B cell (primary cell): ENCODE data around the gene CREM. TPM values are rescaled to one million over a fixed set of nuclear protein-coding genes. Genes with fewer than 3 reads are reported as not detected.

Experiments used
- ATAC-seq: fragments of 200-7000 bp; cut with Tn5 transposase; one replicate; pipeline ENCODE4 v1.10.0; 2021; ENCODE audit warnings: low read depth, mild to moderate bottlenecking, moderate number of reproducible peaks, moderate library complexity
- CTCF ChIA-PET: fragments of 350-600 bp; sonication (Branson Sonifier 250); formaldehyde crosslinking; loops from one replicate; lab custom pipeline; 2021; ENCODE audit warnings: antibody characterized with exemption, inconsistent platforms; lab: Charles Lee
- POLR2A ChIA-PET: fragments of 350-600 bp; sonication (Branson Sonifier 250); formaldehyde crosslinking; loops from one replicate; lab custom pipeline; 2021; ENCODE audit warnings: antibody characterized with exemption; lab: Charles Lee
- DNase-seq: peaks from one replicate; pipeline ENCODE4 v3.0.0; 2013
- H2AFZ ChIP-seq: 2 replicates; pipeline ENCODE4 v1.6.1; 2012; ENCODE audit warnings: mild to moderate bottlenecking, low read depth, low read length; ENCODE audit not compliant: insufficient read depth, poor library complexity, severe bottlenecking
- H3K27ac ChIP-seq, 2 donors: 1 replicate in 1 of 2; 2 replicates in 1 of 2; pipeline ENCODE4 v1.5.1; 2012 to 2013; ENCODE audit warnings: low read length in 2 of 2, mild to moderate bottlenecking in 2 of 2, moderate library complexity in 1 of 2
- H3K27me3 ChIP-seq, 4 experiments: fragments of 200-600 bp in 1 of 4; sonication (generic) in 1 of 4; replicated peaks in 1 of 4; 1 replicate in 2 of 4; 2 replicates in 2 of 4; pipeline versions ENCODE4 v1.6.1 to v1.7.0; 2013 to 2016; ENCODE audit warnings: low read length in 3 of 4, mild to moderate bottlenecking in 2 of 4, mixed read lengths in 1 of 4, moderate library complexity in 1 of 4; ENCODE audit not compliant: insufficient read depth in 4 of 4, control insufficient read depth in 3 of 4; ENCODE audit errors: control extremely low read depth in 1 of 4
- H3K36me3 ChIP-seq, 2 experiments: replicated peaks in 1 of 2; 1 replicate in 1 of 2; 2 replicates in 1 of 2; pipeline versions ENCODE4 v1.6.1 to v1.7.1; 2013; ENCODE audit warnings: low read length in 1 of 2; ENCODE audit not compliant: insufficient read depth in 2 of 2, control insufficient read depth in 1 of 2; ENCODE audit errors: control extremely low read depth in 1 of 2, extremely low read depth in 1 of 2
- H3K4me1 ChIP-seq, 2 donors: fragments of 200-600 bp in 1 of 2; sonication (generic) in 1 of 2; 1 replicate in 1 of 2; 2 replicates in 1 of 2; pipeline versions ENCODE4 v1.5.1 to v1.6.1; 2013 to 2017; ENCODE audit warnings: low read length in 2 of 2; ENCODE audit not compliant: control insufficient read depth in 2 of 2, insufficient read depth in 2 of 2
- H3K4me2 ChIP-seq: replicated peaks from 2 replicates; pipeline ENCODE3; 2012; ENCODE audit warnings: mild to moderate bottlenecking, low read depth, low read length; ENCODE audit not compliant: poor library complexity, severe bottlenecking
- H3K4me3 ChIP-seq, 5 experiments: fragments of 200-600 bp in 1 of 5; sonication (generic) in 1 of 5; 1 replicate in 3 of 5; 2 replicates in 2 of 5; pipeline versions ENCODE4 v1.5.1 to v1.7.0; 2011 to 2016; ENCODE audit warnings: low read length in 4 of 5, mild to moderate bottlenecking in 4 of 5, low read depth in 2 of 5, control low read depth in 1 of 5, moderate library complexity in 1 of 5; ENCODE audit not compliant: insufficient read depth in 1 of 5; ENCODE audit errors: control extremely low read depth in 1 of 5, extremely low read depth in 1 of 5
- H3K79me2 ChIP-seq: fragments of 200-600 bp; sonication (generic); one replicate; pipeline ENCODE4 v1.6.0; 2016; ENCODE audit warnings: low read length; ENCODE audit not compliant: control insufficient read depth, insufficient read depth
- H3K9ac ChIP-seq: fragments of 200-600 bp; sonication (generic); 2 replicates; pipeline ENCODE4 v1.6.1; 2017; ENCODE audit warnings: mild to moderate bottlenecking, low read length, moderate library complexity
- H3K9me3 ChIP-seq, 3 donors: one replicate each; pipeline versions ENCODE4 v1.6.1 to v1.7.1; 2013; ENCODE audit warnings: low read length in 2 of 3; ENCODE audit not compliant: control insufficient read depth in 2 of 3, insufficient read depth in 1 of 3; ENCODE audit errors: control extremely low read depth in 1 of 3
- H4K20me1 ChIP-seq: 2 replicates; pipeline ENCODE4 v1.6.0; 2012; ENCODE audit warnings: mild to moderate bottlenecking, low read length; ENCODE audit not compliant: insufficient read depth, control insufficient read depth, poor library complexity, severe bottlenecking
- H3K27ac Mint-ChIP-seq: one replicate; pipeline ENCODE4 v1.8.0; 2021; ENCODE audit warnings: mixed read lengths
- H3K27me3 Mint-ChIP-seq: one replicate; pipeline ENCODE4 v1.8.0; 2021; ENCODE audit warnings: mixed read lengths
- H3K4me1 Mint-ChIP-seq: one replicate; pipeline ENCODE4 v1.8.0; 2021; ENCODE audit warnings: mixed read lengths
- H3K4me3 Mint-ChIP-seq: one replicate; pipeline ENCODE4 v1.8.0; 2021; ENCODE audit warnings: mixed read lengths
- H3K9me3 Mint-ChIP-seq: one replicate; pipeline ENCODE4 v1.8.0; 2022; ENCODE audit warnings: mixed read lengths; ENCODE audit not compliant: insufficient read depth
- EZH2 ChIP-seq: IDR thresholded peaks from 2 replicates; pipeline ENCODE4 v1.6.1; 2012; ENCODE audit warnings: borderline replicate concordance, low read depth, mild to moderate bottlenecking, moderate library complexity, low read length; ENCODE audit not compliant: insufficient read depth, poor library complexity, severe bottlenecking
- WGBS: methylation state at CpG from one replicate; pipeline ENCODE4 v1.1.5; 2013; ENCODE audit warnings: missing lambda C conversion rate; ENCODE audit not compliant: insufficient coverage; 5-methylcytosine and 5-hydroxymethylcytosine counted together
- intact Hi-C: fragments of 100-400 bp; cut with micrococcal nuclease; formaldehyde crosslinking; loops from one replicate; pipeline ENCODE4 v1.10.0; 2022
- polyA plus RNA-seq: library from polyadenylated mRNA; depleted of rRNA; stranded (reverse); fragments of >200 nt; gene quantifications from 2 replicates; pipeline ENCODE4 v1.2.3, GENCODE V29; 2012
- total RNA-seq, 2 donors: library from RNA; stranded (reverse); fragments of 120-200 nt in 1 of 2; gene quantifications; 1 replicate in 1 of 2; 2 replicates in 1 of 2; pipeline versions ENCODE4 v1.2.3 to v1.2.4, GENCODE V29; 2013 to 2022
- TF ChIP-seq, protein P1 (sequence below): fragments of 200-600 bp; IDR thresholded peaks from one replicate; pipeline ENCODE4 v1.8.0; 2022; ENCODE audit warnings: antibody characterized with exemption, mild to moderate bottlenecking

The CREM gene
- total and polyA plus RNA-seq, 2 donors (not counting 1 experiment from before 2014, with no cell fraction given), result 7.3 to 94.6 TPM

DNA sequence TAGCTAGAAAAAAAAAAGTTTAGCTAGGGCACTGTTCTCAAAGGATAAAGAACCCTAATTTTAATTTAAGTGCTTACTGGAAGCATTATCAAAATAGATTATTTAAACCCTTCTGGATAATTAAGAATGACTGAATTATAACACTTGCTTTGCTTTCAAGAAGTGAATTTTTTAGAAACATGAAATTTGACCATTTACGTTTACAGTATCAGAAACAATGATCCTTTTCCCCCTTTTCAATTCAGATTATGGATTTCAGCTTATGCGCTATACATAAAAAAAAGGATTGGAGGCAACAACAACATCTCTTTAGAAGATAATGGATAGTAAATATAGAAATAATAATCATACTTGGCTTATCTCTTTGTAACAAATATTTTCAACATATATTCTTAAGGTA lies 39.2 kb downstream of the CREM start:
- Histone ChIP-seq H3K9ac (no peak overlapping the region), H3K79me2 (no peaks in the 10 kb centered on the region), H3K36me3 (no peaks in the 10 kb centered on the region), H3K4me3 (no peak overlapping the region), H4K20me1 (no peaks in the 10 kb centered on the region), H2AFZ (no peak overlapping the region), H3K4me1 (no peaks in the 10 kb centered on the region), H3K27ac (no peak overlapping the region), H3K9me3 (no peaks in the 10 kb centered on the region), H3K4me2 (no peak overlapping the region), H3K27me3 (no peaks in the 10 kb centered on the region)
- no CpG with 5 or more reads among the region's 2 CpGs for WGBS
- ChIA-PET CTCF (interaction anchor here (0.7 kb wide), 1 partner anchor 54 kb away, joined by 3 read pairs; no protein-coding TSS in a partner anchor), POLR2A (no interaction called here)
- ATAC-seq (no peak), DNase-seq (no peak)
- Mint-ChIP-seq H3K27ac (no peak overlapping the region), H3K27me3 (no peaks in the 10 kb centered on the region), H3K4me1 (no peaks in the 10 kb centered on the region), H3K9me3 (no peaks in the 10 kb centered on the region), H3K4me3 (no peak overlapping the region)
- intact Hi-C loops, result no loop called here
- TF ChIP-seq EZH2, result no peak
- TF ChIP-seq, protein P1, sequence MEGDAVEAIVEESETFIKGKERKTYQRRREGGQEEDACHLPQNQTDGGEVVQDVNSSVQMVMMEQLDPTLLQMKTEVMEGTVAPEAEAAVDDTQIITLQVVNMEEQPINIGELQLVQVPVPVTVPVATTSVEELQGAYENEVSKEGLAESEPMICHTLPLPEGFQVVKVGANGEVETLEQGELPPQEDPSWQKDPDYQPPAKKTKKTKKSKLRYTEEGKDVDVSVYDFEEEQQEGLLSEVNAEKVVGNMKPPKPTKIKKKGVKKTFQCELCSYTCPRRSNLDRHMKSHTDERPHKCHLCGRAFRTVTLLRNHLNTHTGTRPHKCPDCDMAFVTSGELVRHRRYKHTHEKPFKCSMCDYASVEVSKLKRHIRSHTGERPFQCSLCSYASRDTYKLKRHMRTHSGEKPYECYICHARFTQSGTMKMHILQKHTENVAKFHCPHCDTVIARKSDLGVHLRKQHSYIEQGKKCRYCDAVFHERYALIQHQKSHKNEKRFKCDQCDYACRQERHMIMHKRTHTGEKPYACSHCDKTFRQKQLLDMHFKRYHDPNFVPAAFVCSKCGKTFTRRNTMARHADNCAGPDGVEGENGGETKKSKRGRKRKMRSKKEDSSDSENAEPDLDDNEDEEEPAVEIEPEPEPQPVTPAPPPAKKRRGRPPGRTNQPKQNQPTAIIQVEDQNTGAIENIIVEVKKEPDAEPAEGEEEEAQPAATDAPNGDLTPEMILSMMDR, result no peak

DNA sequence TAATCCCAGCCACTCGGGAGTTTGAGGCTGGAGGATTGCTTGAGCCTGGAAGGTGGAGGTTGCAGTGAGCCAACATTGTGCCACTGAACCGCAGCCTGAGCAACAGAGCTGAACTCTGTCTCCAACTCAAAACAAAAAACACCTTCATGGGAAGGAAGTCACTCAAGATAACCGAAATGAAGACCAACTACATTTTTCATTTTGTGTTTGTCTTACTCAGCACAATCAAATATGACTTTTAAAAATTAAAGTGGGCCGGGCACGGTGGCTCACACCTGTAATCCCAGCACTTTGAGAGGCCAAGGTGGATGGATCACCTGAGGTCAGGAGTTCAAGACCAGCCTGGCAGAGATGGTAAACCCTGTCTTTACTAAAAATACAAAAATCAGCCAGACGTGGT lies 40.0 kb downstream of the CREM start:
- Mint-ChIP-seq H3K27ac (no peak overlapping the region), H3K9me3 (no peaks in the 10 kb centered on the region), H3K4me3 (no peak overlapping the region), H3K27me3 (no peaks in the 10 kb centered on the region), H3K4me1 (no peaks in the 10 kb centered on the region)
- Histone ChIP-seq H3K9ac (no peak overlapping the region), H3K27ac (no peak overlapping the region), H3K4me1 (no peaks in the 10 kb centered on the region), H3K9me3 (no peaks in the 10 kb centered on the region), H3K4me3 (no peak overlapping the region), H3K79me2 (no peaks in the 10 kb centered on the region), H4K20me1 (no peaks in the 10 kb centered on the region), H2AFZ (no peak overlapping the region), H3K4me2 (no peak overlapping the region), H3K36me3 (no peaks in the 10 kb centered on the region), H3K27me3 (no peaks in the 10 kb centered on the region)
- intact Hi-C loops, result no loop called here
- TF ChIP-seq EZH2, result no peak
- TF ChIP-seq, protein P1, result no peak
- ChIA-PET CTCF (interaction anchor here (0.7 to 1.0 kb wide), 2 partner anchors 46 to 53 kb away, joined by 3 to 4 read pairs; no protein-coding TSS in a partner anchor), POLR2A (no interaction called here)
- ATAC-seq (no peak), DNase-seq (no peak)
- WGBS, result 85% methylated on average over 3 of the region's 6 CpGs
